NOMO-1 treated with DMSO at 0.1 percent for 48 hours (cell line): ENCODE results near the gene GIMAP1.
"Not testable (repeated sequence)": the region's sequence is repeated elsewhere in the genome, so short reads cannot be mapped to it uniquely, and the experiment has no call there.

Source experiments
- DNase-seq: peaks from one replicate; lab custom pipeline; 2025; ENCODE audit not compliant: unreplicated experiment; lab: John Stamatoyannopoulos, UW

GIMAP1 gene

DNA sequence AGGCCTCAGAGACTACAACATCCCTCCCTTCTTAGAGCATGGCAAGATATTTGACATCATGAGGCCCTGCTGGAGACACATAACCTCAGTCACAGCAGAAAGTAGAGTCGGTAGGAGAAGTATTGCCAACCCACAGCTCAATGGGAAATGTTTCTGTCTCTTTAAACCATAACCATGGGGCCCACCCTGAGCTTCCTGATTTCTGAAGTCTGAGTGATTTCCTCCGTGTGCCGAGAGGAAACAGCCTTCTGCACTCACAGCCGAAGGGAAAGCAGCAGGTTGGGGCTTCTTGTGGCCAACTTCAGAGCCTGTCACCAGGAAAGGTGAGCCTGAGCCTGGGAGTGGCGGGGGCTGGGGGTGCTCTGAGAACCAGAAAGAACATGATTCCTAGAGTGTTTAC is at the start of gene GIMAP1:
Gene GIMAP1, plus strand, starts transcription at position 246 of the 400 bp plus-strand sequence. CDS start 2,435 bp downstream, outside the sequence.
- peak; percentile 56 for DNase-seq

- no peak for DNase-seq
Measured at GRCh38 chr7:150668472-150668911, 47.9 kb upstream of the GIMAP1 start.

- no peak for DNase-seq
Measured at GRCh38 chr7:150668977-150669376, 47.4 kb upstream of the GIMAP1 start.

- DNase-seq = not testable (repeated sequence)
Measured at GRCh38 chr7:150671798-150672585, 44.4 kb upstream of the GIMAP1 start.

DNA sequence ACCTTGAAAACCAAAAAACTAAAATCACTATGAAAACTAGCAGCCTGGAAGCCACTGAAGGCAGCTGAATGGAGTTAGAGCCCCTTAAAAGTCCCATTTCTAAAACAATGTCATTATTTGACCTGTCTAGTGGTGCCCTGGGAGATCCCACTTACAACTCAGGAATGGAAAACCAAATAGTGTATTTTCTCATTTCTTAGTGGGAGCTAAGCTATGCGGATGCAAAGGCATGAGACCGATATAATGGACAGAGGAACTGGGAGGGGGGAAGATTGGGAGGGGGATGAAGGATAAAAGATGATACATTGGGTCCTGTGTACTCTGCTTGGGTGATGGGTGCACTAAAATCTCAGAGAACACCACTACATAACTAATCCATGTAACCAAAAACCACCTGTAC is 40.7 kb upstream of the GIMAP1 start:
- no peak for DNase-seq

DNA sequence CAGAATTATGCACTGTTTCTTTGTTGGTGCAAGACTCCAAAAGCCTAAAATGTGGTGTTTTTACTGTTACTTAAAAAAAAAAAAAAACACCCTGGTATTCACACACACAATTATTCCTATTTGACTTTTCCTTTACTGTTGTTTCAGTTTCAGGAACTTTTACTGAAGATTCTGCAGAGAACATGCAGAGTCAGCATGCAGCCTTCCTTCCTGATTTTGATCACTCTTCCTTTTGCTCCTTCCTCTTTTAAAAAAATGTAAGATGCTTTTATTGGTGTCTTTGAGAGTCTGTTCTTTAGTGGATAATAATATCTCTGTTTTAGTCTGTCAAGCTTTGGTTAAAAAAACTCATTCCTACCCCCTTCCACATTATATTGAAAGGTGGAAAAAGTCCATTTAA is 40.1 kb upstream of the GIMAP1 start:
- peak; percentile 5 for DNase-seq

- not testable (repeated sequence) for DNase-seq
Measured at GRCh38 chr7:150676854-150677253, 39.6 kb upstream of the GIMAP1 start.

GRCh38 chr7:150678601-150679000 is 37.8 kb upstream of the GIMAP1 start:
- not testable (repeated sequence) for DNase-seq

DNA sequence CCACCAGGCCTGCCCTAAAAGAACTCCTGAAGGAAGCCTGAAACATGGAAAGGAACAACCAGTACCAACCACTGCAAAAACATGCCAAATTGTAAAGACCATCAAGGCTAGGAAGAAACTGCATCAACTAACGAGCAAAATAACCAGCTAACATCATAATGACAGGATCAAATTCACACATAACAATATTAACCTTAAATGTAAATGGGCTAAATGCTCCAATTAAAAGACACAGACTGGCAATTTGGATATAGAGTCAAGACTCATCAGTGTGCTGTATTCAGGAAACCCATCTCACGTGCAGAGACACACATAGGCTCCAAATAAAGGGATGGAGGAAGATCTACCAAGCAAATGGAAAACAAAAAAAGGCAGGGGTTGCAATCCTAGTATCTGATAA is 36.0 kb upstream of the GIMAP1 start:
- not testable (repeated sequence) for DNase-seq

DNA sequence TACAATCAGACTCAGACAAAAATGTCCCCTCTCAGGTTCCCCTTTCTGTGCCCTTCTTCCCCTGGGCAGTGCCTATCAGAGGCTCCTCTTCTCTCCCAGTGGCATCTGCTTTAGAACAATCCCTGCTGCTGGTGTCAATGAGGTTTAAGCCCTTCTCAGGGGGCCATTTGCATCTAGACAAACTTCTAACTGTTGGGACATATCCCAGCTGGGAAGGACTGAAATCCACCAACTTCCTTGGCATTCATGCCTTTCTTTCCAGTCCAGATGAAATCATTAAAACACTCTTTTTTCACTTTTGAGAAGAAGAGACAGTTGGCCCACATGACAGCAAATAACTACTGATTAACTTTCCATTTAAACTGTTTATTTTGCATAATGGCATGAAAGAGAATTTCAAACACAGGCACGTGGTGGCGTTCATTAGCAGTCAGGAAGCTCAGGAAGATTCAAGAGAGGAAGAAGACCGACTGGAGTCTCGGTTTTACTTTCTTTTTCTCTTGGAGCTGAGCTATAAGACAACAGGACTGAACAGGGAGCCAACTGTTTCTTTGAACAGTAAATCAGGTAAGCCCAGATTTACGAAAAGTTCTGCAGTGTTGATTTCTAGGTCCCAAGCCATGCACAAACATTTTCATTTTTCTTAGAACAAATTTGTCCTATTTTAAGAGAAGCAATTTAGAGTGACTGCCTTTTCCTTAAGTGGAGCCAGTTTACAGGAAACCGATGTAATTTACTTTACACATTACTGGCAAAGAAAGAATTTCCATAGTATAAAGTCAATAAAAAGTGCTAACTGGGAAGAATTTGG is 31.0 kb upstream of the GIMAP1 start, which contains the start of gene GIMAP2:
Gene GIMAP2, plus strand, starts transcription at position 488 of the 811 bp plus-strand sequence. CDS start 1,354 bp downstream, outside the sequence.
- DNase-seq = peak; percentile 53

GRCh38 chr7:150686030-150686631 is 30.3 kb upstream of the GIMAP1 start:
- no peak for DNase-seq

- DNase-seq = no peak
Measured at GRCh38 chr7:150688630-150689029, 27.8 kb upstream of the GIMAP1 start.

DNA sequence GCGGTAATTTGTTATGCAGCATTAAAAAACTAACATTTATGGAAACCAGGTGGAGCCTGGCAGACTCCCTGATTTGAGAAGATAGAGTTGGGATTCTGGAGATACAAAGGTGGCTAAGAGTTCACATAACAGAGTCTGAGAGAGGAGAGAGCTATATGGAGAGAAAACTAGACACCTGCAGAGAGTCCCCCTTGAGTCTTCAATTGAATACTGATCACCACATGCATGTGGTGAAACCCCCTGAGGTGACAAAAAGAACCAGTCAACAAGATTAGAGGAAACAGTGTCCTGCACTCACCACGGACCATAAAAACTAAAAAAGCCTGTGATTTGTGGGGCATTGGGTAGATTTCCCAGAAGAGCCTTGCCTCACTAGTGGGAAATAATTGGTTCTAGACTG is 20.8 kb upstream of the GIMAP1 start:
- DNase-seq = no peak

GRCh38 chr7:150703209-150703608 is 13.2 kb upstream of the GIMAP1 start:
- DNase-seq = no peak

GRCh38 chr7:150715293-150715692 is 1.1 kb upstream of the GIMAP1 start:
- no peak for DNase-seq

DNA sequence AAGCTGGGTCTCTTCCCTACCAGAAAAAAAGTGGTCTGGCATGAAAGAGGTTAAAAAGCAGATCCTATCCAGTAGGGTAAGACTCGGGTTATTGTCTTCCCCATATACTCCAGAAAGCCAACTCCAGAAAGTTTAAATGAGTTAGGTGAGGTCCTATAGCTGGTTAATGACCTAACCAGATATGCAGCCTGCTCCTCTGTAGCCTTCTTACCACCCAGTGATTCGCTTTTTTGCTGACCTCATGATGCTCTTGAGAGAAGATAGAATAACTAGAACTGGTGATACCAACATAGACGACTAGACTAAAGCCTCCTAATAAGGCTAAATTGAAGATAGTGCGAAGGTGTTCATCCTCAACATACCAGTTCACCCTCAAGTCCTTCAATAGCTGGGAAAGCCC is 675 bp upstream of the GIMAP1 start:
- no peak for DNase-seq

DNA sequence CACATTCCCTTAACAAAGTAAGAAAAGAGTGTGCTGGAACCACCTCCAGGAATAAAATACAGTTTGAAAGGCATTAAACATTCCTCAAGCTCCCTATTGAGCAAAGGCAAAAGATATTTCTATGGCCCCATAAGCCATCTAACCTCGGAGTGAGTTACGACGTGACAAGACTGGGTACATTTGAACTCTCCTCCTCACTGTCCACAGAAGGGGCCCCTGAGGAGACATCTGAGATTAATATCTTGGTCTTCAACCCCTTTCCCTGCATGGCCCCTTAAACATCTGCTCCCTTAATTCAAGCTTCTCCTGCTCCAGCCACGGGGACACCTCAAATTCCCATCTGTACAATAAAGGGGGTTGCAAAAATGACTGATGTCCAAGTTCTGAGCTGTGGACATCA is 526 bp downstream of the GIMAP1 start:
- no peak for DNase-seq

GRCh38 chr7:150717814-150718420 is 1.5 kb downstream of the GIMAP1 start:
- peak; percentile 49 for DNase-seq

DNA sequence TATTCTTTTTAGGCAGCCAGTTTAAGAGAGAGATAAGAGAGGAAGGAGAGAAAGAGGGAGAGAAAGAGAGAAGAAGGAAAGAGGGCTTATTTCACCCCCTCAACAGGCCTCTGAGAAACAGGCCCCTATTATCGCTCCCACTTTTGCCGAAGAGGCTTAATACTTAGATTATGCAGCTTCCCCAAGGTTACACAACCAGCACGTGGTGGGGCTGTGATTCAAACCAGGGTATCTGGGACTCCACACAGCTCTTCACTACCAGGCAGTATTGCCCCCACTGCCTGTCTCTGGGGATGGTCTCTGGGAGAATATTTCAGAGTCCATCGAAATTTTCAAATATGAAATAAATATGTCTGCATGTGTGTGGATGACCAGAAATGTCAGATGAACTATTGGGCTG is 3.0 kb downstream of the GIMAP1 start:
- no peak for DNase-seq

DNA sequence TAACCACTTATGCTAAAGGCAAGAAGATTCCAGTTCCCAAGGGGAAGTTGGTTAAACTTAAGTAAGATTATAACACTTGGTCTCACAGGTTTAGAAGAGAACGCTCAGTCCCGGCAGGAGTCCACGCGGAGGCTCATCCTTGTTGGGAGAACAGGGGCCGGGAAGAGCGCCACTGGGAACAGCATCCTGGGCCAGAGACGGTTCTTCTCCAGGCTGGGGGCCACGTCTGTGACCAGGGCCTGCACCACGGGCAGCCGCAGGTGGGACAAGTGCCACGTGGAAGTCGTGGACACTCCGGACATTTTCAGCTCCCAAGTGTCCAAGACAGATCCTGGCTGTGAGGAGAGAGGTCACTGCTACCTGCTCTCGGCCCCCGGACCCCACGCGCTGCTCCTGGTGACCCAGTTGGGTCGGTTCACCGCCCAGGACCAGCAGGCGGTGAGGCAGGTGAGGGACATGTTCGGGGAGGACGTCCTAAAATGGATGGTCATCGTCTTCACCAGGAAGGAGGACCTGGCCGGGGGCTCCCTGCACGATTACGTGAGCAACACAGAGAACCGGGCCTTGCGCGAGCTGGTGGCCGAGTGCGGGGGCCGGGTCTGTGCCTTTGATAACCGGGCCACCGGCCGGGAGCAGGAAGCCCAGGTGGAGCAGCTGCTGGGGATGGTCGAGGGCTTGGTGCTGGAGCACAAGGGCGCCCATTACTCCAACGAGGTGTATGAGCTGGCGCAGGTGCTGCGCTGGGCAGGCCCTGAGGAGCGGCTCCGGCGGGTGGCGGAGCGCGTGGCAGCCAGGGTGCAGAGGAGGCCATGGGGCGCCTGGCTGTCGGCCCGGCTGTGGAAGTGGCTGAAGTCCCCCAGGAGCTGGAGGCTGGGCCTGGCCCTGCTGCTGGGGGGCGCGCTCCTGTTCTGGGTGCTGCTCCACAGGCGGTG is 3.8 kb downstream of the GIMAP1 start:
- DNase-seq = no peak
